ENCODE measurements around the gene PRR5L.

DNA sequence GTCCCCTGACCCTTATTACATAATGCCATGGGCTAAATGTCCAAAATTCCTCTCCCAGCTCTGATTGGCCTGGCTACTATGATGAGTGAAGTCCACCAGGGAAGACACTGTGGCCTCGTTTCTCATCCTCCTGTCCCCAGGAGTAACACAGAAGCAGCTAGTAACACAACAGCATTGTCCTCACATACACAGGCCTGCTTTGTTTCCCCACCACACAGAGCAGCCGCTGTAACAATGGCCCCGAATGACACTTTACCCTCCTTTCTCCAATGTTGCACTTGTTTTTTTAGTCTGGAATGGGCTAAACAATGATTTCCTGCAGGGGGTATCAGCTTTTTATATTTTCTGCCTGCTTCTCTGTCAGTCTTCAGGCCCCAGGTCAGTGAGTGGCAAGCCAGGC, at the start of gene PRR5L:
- TF ChIP-seq, protein P1, sequence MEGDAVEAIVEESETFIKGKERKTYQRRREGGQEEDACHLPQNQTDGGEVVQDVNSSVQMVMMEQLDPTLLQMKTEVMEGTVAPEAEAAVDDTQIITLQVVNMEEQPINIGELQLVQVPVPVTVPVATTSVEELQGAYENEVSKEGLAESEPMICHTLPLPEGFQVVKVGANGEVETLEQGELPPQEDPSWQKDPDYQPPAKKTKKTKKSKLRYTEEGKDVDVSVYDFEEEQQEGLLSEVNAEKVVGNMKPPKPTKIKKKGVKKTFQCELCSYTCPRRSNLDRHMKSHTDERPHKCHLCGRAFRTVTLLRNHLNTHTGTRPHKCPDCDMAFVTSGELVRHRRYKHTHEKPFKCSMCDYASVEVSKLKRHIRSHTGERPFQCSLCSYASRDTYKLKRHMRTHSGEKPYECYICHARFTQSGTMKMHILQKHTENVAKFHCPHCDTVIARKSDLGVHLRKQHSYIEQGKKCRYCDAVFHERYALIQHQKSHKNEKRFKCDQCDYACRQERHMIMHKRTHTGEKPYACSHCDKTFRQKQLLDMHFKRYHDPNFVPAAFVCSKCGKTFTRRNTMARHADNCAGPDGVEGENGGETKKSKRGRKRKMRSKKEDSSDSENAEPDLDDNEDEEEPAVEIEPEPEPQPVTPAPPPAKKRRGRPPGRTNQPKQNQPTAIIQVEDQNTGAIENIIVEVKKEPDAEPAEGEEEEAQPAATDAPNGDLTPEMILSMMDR (IDR thresholded peaks at IDR 0.05; ENCODE audit: insufficient read depth, low read length, poor library complexity, severe bottlenecking), result no peak
- TF ChIP-seq EZH2phosphoT487 (conservative IDR thresholded peaks at IDR 0.05; ENCODE audit: low read length), result no peak

All from SU-DHL-6 (cell line).